DLD1 (cell line): ENCODE measurements around the gene GBA2.

ENCODE experiments used
- in situ Hi-C: cut with HindIII; loops from 2 replicates; pipeline ENCODE4 v1.10.0; 2017; ENCODE audit warnings: low sequenced_read_pairs

Gene GBA2

GRCh38 chr9:35748858-35749514 lies at the start of gene GBA2, which contains the start of gene RGP1:
Gene GBA2 (minus strand): TSS chr9:35749228. CDS start chr9:35748704, 524 bp downstream.
Gene RGP1 (plus strand): TSS chr9:35749287. CDS start chr9:35749756, 469 bp downstream.
- in situ Hi-C loops: no loop called here

- in situ Hi-C loops: no loop called here
Measured at GRCh38 chr9:35797311-35798109, 48.5 kb upstream of the GBA2 start.

GRCh38 chr9:35795695-35796094 lies 46.7 kb upstream of the GBA2 start:
- in situ Hi-C loops: no loop called here

GRCh38 chr9:35793461-35793860 lies 44.4 kb upstream of the GBA2 start:
- in situ Hi-C loops: no loop called here

- in situ Hi-C loops: no loop called here
Measured at GRCh38 chr9:35792826-35793225, 43.8 kb upstream of the GBA2 start.

GRCh38 chr9:35792024-35792813 lies 43.2 kb upstream of the GBA2 start:
- in situ Hi-C loops: no loop called here

GRCh38 chr9:35791297-35791921 lies 42.4 kb upstream of the GBA2 start, which contains the start of gene NPR2:
Gene NPR2 (plus strand): TSS chr9:35791591. CDS start chr9:35792409, 818 bp downstream.
- in situ Hi-C loops: no loop called here

- in situ Hi-C loops: no loop called here
Measured at GRCh38 chr9:35790385-35791296, 41.6 kb upstream of the GBA2 start.

GRCh38 chr9:35790025-35790384 lies 41.0 kb upstream of the GBA2 start:
- in situ Hi-C loops: no loop called here

- in situ Hi-C loops: no loop called here
Measured at GRCh38 chr9:35789541-35789940, 40.5 kb upstream of the GBA2 start.

- in situ Hi-C loops: no loop called here
Measured at GRCh38 chr9:35783418-35783817, 34.4 kb upstream of the GBA2 start.

- in situ Hi-C loops: no loop called here
Measured at GRCh38 chr9:35781066-35781465, 32.0 kb upstream of the GBA2 start.

GRCh38 chr9:35778496-35778895 lies 29.5 kb upstream of the GBA2 start:
- in situ Hi-C loops: no loop called here

- in situ Hi-C loops: no loop called here
Measured at GRCh38 chr9:35776018-35776417, 27.0 kb upstream of the GBA2 start.

GRCh38 chr9:35774907-35775635 lies 26.0 kb upstream of the GBA2 start:
- in situ Hi-C loops: no loop called here

- in situ Hi-C loops: no loop called here
Measured at GRCh38 chr9:35771943-35772342, 22.9 kb upstream of the GBA2 start.

GRCh38 chr9:35771534-35771933 lies 22.5 kb upstream of the GBA2 start:
- in situ Hi-C loops: no loop called here

- in situ Hi-C loops: no loop called here
Measured at GRCh38 chr9:35771075-35771433, 22.0 kb upstream of the GBA2 start.

GRCh38 chr9:35769763-35770162 lies 20.7 kb upstream of the GBA2 start:
- in situ Hi-C loops: no loop called here
